IMR-90 (cell line): ENCODE data around the gene RNF2. TPM values are rescaled to one million over a fixed set of nuclear protein-coding genes. Genes with fewer than 3 reads are reported as not detected.

ENCODE experiments used
- ATAC-seq: fragments of 200-7000 bp; cut with Tn5 transposase; 2 replicates; pipeline ENCODE4 v1.9.1; 2020; ENCODE audit warnings: low read depth, mild to moderate bottlenecking, moderate library complexity
- BruUV-seq: library from RNA; stranded (reverse); fragments of 400-500 nt; replicated peaks from 2 replicates; lab custom pipeline; 2021; lab: Mats Ljungman, UMichigan
- CTCF ChIA-PET: fragments of 300-600 bp; formaldehyde crosslinking; extraction: SDS; loops from one replicate; lab custom pipeline; 2021; ENCODE audit warnings: antibody characterized with exemption; lab: Yijun Ruan, JAX
- POLR2A ChIA-PET: fragments of 300-600 bp; sonication (Branson Sonifier 250); formaldehyde crosslinking; loops from one replicate; lab custom pipeline; 2022; ENCODE audit warnings: antibody characterized with exemption; ENCODE audit not compliant: unreplicated experiment; lab: Charles Lee
- DNase-seq: peaks from one replicate; pipeline ENCODE4 v3.0.0; 2013
- H2AFZ ChIP-seq: replicated peaks from 2 replicates; pipeline ENCODE3; 2013; ENCODE audit warnings: low read length, mild to moderate bottlenecking; ENCODE audit not compliant: poor library complexity
- H2AK5ac ChIP-seq: 2 replicates; pipeline ENCODE4 v1.6.1; 2013; ENCODE audit warnings: low read depth, low read length, inconsistent platforms
- H2AK9ac ChIP-seq: replicated peaks from 2 replicates; pipeline ENCODE3; 2013; ENCODE audit warnings: mild to moderate bottlenecking, low read depth, low read length, moderate library complexity; ENCODE audit not compliant: poor library complexity
- H2BK120ac ChIP-seq: 2 replicates; pipeline ENCODE4 v1.6.1; 2013; ENCODE audit warnings: low read depth, low read length, inconsistent platforms
- H2BK15ac ChIP-seq: 3 replicates; pipeline ENCODE4 v1.6.1; 2013; ENCODE audit warnings: low read depth, low read length, inconsistent platforms
- H2BK20ac ChIP-seq: 2 replicates; pipeline ENCODE4 v1.6.1; 2013; ENCODE audit warnings: low read depth, mild to moderate bottlenecking, inconsistent platforms, low read length, moderate library complexity
- H2BK5ac ChIP-seq: 2 replicates; pipeline ENCODE4 v1.6.1; 2013; ENCODE audit warnings: mild to moderate bottlenecking, low read depth, low read length, inconsistent platforms; ENCODE audit not compliant: poor library complexity, severe bottlenecking
- H3K14ac ChIP-seq: replicated peaks from 2 replicates; pipeline ENCODE4 v1.6.1; 2013; ENCODE audit warnings: low read depth, low read length, inconsistent platforms
- H3K18ac ChIP-seq: 2 replicates; pipeline ENCODE4 v1.6.1; 2013; ENCODE audit warnings: low read depth, low read length, control low read depth
- H3K23ac ChIP-seq: 2 replicates; pipeline ENCODE4 v1.6.1; 2013; ENCODE audit warnings: low read depth, low read length, inconsistent platforms
- H3K27ac ChIP-seq: 2 replicates; pipeline ENCODE4 v1.5.1; 2013; ENCODE audit warnings: mild to moderate bottlenecking, control low read depth, low read length; ENCODE audit not compliant: insufficient read depth
- H3K27me3 ChIP-seq: 2 replicates; pipeline ENCODE4 v1.6.1; 2013; ENCODE audit warnings: low read length; ENCODE audit not compliant: control insufficient read depth, insufficient read depth
- H3K36me3 ChIP-seq: 2 replicates; pipeline ENCODE4 v1.6.1; 2013; ENCODE audit warnings: low read length, mixed read lengths; ENCODE audit not compliant: control insufficient read depth, insufficient read depth
- H3K4ac ChIP-seq: 2 replicates; pipeline ENCODE4 v1.6.1; 2013; ENCODE audit warnings: low read depth, low read length, inconsistent platforms
- H3K4me1 ChIP-seq: 2 replicates; pipeline ENCODE4 v1.6.1; 2013; ENCODE audit warnings: low read length, mixed read lengths; ENCODE audit not compliant: control insufficient read depth, insufficient read depth
- H3K4me2 ChIP-seq: 2 replicates; pipeline ENCODE4 v1.6.1; 2013; ENCODE audit warnings: low read depth, mild to moderate bottlenecking, control low read depth, low read length, moderate library complexity
- H3K4me3 ChIP-seq: 2 replicates; pipeline ENCODE4 v1.5.1; 2013; ENCODE audit warnings: low read depth, mild to moderate bottlenecking, control low read depth, low read length, moderate library complexity; ENCODE audit not compliant: insufficient read depth
- H3K56ac ChIP-seq: 2 replicates; pipeline ENCODE4 v1.6.1; 2013; ENCODE audit warnings: low read length, inconsistent platforms; ENCODE audit not compliant: insufficient read depth; ENCODE audit errors: extremely low read depth
- H3K79me1 ChIP-seq, 2 experiments: 2 replicates each; pipeline ENCODE4 v1.6.1; 2013; ENCODE audit warnings: low read length in 2 of 2, inconsistent platforms in 1 of 2, low read depth in 1 of 2
- H3K9ac ChIP-seq: 2 replicates; pipeline ENCODE4 v1.6.1; 2013; ENCODE audit warnings: low read depth, low read length, control low read depth
- H3K9me1 ChIP-seq: 2 replicates; pipeline ENCODE4 v1.6.1; 2013; ENCODE audit warnings: low read length, inconsistent platforms; ENCODE audit not compliant: insufficient read depth
- H3K9me3 ChIP-seq: 2 replicates; pipeline ENCODE4 v1.6.1; 2013; ENCODE audit warnings: low read length; ENCODE audit not compliant: control insufficient read depth, insufficient read depth
- H4K20me1 ChIP-seq: 2 replicates; pipeline ENCODE4 v1.6.1; 2013; ENCODE audit warnings: low read length, inconsistent platforms; ENCODE audit not compliant: insufficient read depth
- H4K5ac ChIP-seq: 2 replicates; pipeline ENCODE4 v1.6.1; 2013; ENCODE audit warnings: mild to moderate bottlenecking, low read depth, low read length, control low read depth
- H4K8ac ChIP-seq, 2 experiments: 2 replicates each; pipeline ENCODE4 v1.6.1; 2013; ENCODE audit warnings: low read depth in 2 of 2, low read length in 2 of 2, control low read depth in 1 of 2, inconsistent platforms in 1 of 2
- H4K91ac ChIP-seq: 2 replicates; pipeline ENCODE4 v1.6.1; 2013; ENCODE audit warnings: low read depth, low read length, inconsistent platforms; ENCODE audit not compliant: insufficient read depth
- BHLHE40 ChIP-seq: fragments of 150-350 bp; IDR thresholded peaks from 2 replicates; pipeline ENCODE4 v1.6.1; 2016; ENCODE audit warnings: mild to moderate bottlenecking, low read depth, low read length
- CEBPB ChIP-seq: IDR thresholded peaks from 2 replicates; pipeline ENCODE4 v1.6.1; 2012; ENCODE audit warnings: low read depth, low read length, improper control_type of control experiment
- CHD1 ChIP-seq: IDR thresholded peaks from 2 replicates; pipeline ENCODE4 v1.6.1; 2012; ENCODE audit warnings: low read depth, low read length, improper control_type of control experiment
- FOS ChIP-seq: fragments of 150-350 bp; IDR thresholded peaks from 2 replicates; pipeline ENCODE4 v1.6.1; 2016; ENCODE audit warnings: low read depth, low read length
- MAFK ChIP-seq: IDR thresholded peaks from 2 replicates; pipeline ENCODE4 v1.6.1; 2012; ENCODE audit warnings: low read depth, low read length, improper control_type of control experiment
- MAZ ChIP-seq: IDR thresholded peaks from 2 replicates; pipeline ENCODE4 v1.6.1; 2012; ENCODE audit warnings: low read depth, mild to moderate bottlenecking, low read length, improper control_type of control experiment, moderate library complexity, borderline replicate concordance
- MXI1 ChIP-seq: IDR thresholded peaks from 2 replicates; pipeline ENCODE4 v1.6.1; 2012; ENCODE audit warnings: low read depth, mild to moderate bottlenecking, low read length, moderate library complexity, borderline replicate concordance
- NFE2L2 ChIP-seq: fragments of 150-350 bp; IDR thresholded peaks from 2 replicates; pipeline ENCODE4 v1.6.1; 2016; ENCODE audit warnings: low read depth, mild to moderate bottlenecking, low read length
- POLR2A ChIP-seq: IDR thresholded peaks from 2 replicates; pipeline ENCODE4 v1.6.1; 2012; ENCODE audit warnings: mild to moderate bottlenecking, low read depth, low read length
- RAD21 ChIP-seq: IDR thresholded peaks from 2 replicates; pipeline ENCODE4 v1.6.1; 2012; ENCODE audit warnings: low read length, improper control_type of control experiment
- RCOR1 ChIP-seq: IDR thresholded peaks from 2 replicates; pipeline ENCODE4 v1.6.1; 2012; ENCODE audit warnings: mild to moderate bottlenecking, low read length, improper control_type of control experiment; ENCODE audit not compliant: insufficient replicate concordance
- RFX5 ChIP-seq: IDR thresholded peaks from 2 replicates; pipeline ENCODE4 v1.8.0; 2012; ENCODE audit warnings: low read depth, mild to moderate bottlenecking, low read length, moderate library complexity
- SMC3 ChIP-seq: fragments of 150-350 bp; IDR thresholded peaks from 2 replicates; pipeline ENCODE4 v1.6.1; 2016; ENCODE audit warnings: low read depth, mild to moderate bottlenecking, antibody characterized with exemption, low read length, moderate library complexity
- WGBS, 2 experiments: methylation state at CpG; one replicate each; pipeline versions ENCODE4 v1.1.5 to v1.1.7; 2013; ENCODE audit warnings: missing lambda C conversion rate in 2 of 2; ENCODE audit not compliant: insufficient read length in 1 of 2; ENCODE audit errors: extremely low coverage in 2 of 2; 5-methylcytosine and 5-hydroxymethylcytosine counted together
- dilution Hi-C: fragments of 300-500 bp; cut with HindIII; formaldehyde crosslinking; loops from one replicate; pipeline ENCODE4 v1.14.3; 2018; ENCODE audit warnings: low sequenced_read_pairs; ENCODE audit not compliant: unreplicated experiment
- in situ Hi-C: fragments of 300-500 bp; cut with MboI; formaldehyde crosslinking; loops from 3 replicates; pipeline ENCODE4 v1.14.3; 2019; ENCODE audit warnings: low sequenced_read_pairs, inconsistent platforms, mixed read lengths
- intact Hi-C: fragments of 100-400 bp; cut with micrococcal nuclease; formaldehyde crosslinking; loops from 2 replicates; pipeline ENCODE4 v1.10.0; 2022
- polyA plus RNA-seq, 3 experiments: library from polyadenylated mRNA; depleted of rRNA; stranded (reverse); fragments of >200 nt; gene quantifications; 2 replicates each; pipeline ENCODE4 v1.2.3, GENCODE V29; 2012; ENCODE audit warnings: low replicate concordance in 1 of 3
- total RNA-seq: library from RNA; depleted of rRNA; stranded (reverse); fragments of >200 nt; gene quantifications from 2 replicates; pipeline ENCODE4 v1.2.3, GENCODE V29; 2012
- TF ChIP-seq, protein P1 (sequence below): fragments of 150-350 bp; IDR thresholded peaks from 2 replicates; pipeline ENCODE4 v1.6.1; 2016; ENCODE audit warnings: low read depth, mild to moderate bottlenecking, low read length, moderate library complexity, borderline replicate concordance
- TF ChIP-seq, protein P2 (sequence below): conservative IDR thresholded peaks from 2 replicates; pipeline ENCODE4 v1.5.1; 2012; ENCODE audit warnings: mild to moderate bottlenecking, low read depth, low read length, improper control_type of control experiment
- TF ChIP-seq, protein P3 (sequence below): fragments of 150-350 bp; IDR thresholded peaks from 2 replicates; pipeline ENCODE4 v1.6.1; 2017; ENCODE audit warnings: mild to moderate bottlenecking, antibody characterized with exemption, low read length, low read depth

The RNF2 gene
- total and polyA plus RNA-seq, 2 of the 4 experiments (the other 2 are of a cell fraction): 22.6 to 48.8 TPM

DNA sequence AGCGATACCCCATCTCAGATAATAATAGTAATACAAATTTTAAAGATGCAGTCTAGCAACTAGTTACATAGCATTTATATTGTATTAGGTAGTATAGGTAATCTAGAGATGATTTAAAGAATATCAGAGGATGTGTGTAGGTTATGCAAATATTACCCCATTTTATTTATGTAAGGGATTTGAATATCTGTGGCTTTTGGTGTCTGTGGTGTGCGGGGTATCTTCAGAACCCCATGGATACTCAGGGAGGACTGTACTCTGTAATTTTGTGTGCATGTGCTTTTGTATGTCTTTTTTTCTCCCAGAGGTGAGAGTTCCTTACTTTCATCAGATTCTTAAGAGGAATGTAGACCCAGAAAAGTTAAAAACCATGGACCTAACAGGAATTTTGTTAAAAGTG lies 12.8 kb downstream of the RNF2 start:
- no peaks in the 10 kb centered on the region for H3K27me3 ChIP-seq
- H4K5ac ChIP-seq: no peak overlapping the region
- H2AK5ac ChIP-seq: no peak overlapping the region
- no peak overlapping the region for H3K18ac ChIP-seq
- H3K9me3 ChIP-seq: no peaks in the 10 kb centered on the region
- no peak overlapping the region for H2BK15ac ChIP-seq
- no peaks in the 10 kb centered on the region; the same call in 1 of the 2 replicates for H3K4me1 ChIP-seq
- H3K4ac ChIP-seq: no peak overlapping the region
- no peak overlapping the region for H2BK5ac ChIP-seq
- H3K56ac ChIP-seq: no peak overlapping the region
- H2BK120ac ChIP-seq: no peak overlapping the region
- no peak overlapping the region for H2BK20ac ChIP-seq
- no peak overlapping the region for H3K27ac ChIP-seq
- intact Hi-C loops: no loop called here
- H3K4me3 ChIP-seq: no peak overlapping the region
- no peaks in the 10 kb centered on the region for H3K9me1 ChIP-seq
- POLR2A ChIA-PET: no interaction called here
- no TSS peak for BruUV-seq
- no peak overlapping the region for H3K4me2 ChIP-seq
- CTCF ChIA-PET: no interaction called here
- peaks cover 41 to 62% of the 10 kb centered on the region in 2 experiments for H3K79me1 ChIP-seq
- H4K20me1 ChIP-seq: peaks cover 31% of the 10 kb centered on the region
- TF ChIP-seq RFX5 (no peak), RCOR1 (no peak), RAD21 (no peak), MAZ (no peak), MAFK (no peak), NFE2L2 (no peak), BHLHE40 (no peak), POLR2A (no peak), MXI1 (no peak), CEBPB (no peak), CHD1 (no peak), FOS (no peak), SMC3 (no peak)
- TF ChIP-seq, protein P1, sequence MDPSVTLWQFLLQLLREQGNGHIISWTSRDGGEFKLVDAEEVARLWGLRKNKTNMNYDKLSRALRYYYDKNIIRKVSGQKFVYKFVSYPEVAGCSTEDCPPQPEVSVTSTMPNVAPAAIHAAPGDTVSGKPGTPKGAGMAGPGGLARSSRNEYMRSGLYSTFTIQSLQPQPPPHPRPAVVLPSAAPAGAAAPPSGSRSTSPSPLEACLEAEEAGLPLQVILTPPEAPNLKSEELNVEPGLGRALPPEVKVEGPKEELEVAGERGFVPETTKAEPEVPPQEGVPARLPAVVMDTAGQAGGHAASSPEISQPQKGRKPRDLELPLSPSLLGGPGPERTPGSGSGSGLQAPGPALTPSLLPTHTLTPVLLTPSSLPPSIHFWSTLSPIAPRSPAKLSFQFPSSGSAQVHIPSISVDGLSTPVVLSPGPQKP: no peak
- TF ChIP-seq, protein P2, sequence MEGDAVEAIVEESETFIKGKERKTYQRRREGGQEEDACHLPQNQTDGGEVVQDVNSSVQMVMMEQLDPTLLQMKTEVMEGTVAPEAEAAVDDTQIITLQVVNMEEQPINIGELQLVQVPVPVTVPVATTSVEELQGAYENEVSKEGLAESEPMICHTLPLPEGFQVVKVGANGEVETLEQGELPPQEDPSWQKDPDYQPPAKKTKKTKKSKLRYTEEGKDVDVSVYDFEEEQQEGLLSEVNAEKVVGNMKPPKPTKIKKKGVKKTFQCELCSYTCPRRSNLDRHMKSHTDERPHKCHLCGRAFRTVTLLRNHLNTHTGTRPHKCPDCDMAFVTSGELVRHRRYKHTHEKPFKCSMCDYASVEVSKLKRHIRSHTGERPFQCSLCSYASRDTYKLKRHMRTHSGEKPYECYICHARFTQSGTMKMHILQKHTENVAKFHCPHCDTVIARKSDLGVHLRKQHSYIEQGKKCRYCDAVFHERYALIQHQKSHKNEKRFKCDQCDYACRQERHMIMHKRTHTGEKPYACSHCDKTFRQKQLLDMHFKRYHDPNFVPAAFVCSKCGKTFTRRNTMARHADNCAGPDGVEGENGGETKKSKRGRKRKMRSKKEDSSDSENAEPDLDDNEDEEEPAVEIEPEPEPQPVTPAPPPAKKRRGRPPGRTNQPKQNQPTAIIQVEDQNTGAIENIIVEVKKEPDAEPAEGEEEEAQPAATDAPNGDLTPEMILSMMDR: no peak
- TF ChIP-seq, protein P3, sequence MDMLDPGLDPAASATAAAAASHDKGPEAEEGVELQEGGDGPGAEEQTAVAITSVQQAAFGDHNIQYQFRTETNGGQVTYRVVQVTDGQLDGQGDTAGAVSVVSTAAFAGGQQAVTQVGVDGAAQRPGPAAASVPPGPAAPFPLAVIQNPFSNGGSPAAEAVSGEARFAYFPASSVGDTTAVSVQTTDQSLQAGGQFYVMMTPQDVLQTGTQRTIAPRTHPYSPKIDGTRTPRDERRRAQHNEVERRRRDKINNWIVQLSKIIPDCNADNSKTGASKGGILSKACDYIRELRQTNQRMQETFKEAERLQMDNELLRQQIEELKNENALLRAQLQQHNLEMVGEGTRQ: no peak
- DNase-seq (no peak), ATAC-seq (no peak)
- no peak overlapping the region for H3K9ac ChIP-seq
- H3K36me3 ChIP-seq: peaks cover 2% of the 10 kb centered on the region
- no peak overlapping the region for H2AFZ ChIP-seq
- H4K8ac ChIP-seq: no peak overlapping the region
- dilution Hi-C loops: no loop called here
- WGBS, 2 experiments: no CpG with 5 or more reads among the region's 2 CpGs
- no peak overlapping the region for H2AK9ac ChIP-seq
- no peak overlapping the region for H4K91ac ChIP-seq
- no peak overlapping the region for H3K14ac ChIP-seq
- H3K23ac ChIP-seq: no peak overlapping the region
- in situ Hi-C loops: no loop called here
